K562 (cell line): ENCODE measurements around the gene GGNBP2. TPM values are rescaled to one million over a fixed set of nuclear protein-coding genes. Genes with fewer than 3 reads are reported as not detected.

Experiments used
- ATAC-seq: fragments of 200-7000 bp; cut with Tn5 transposase; 3 replicates; pipeline ENCODE4 v1.9.1; 2020; ENCODE audit warnings: moderate library complexity
- BruUV-seq: library from RNA; stranded (reverse); fragments of 400-500 nt; replicated peaks from 2 replicates; lab custom pipeline; 2021; lab: Mats Ljungman, UMichigan
- CTCF ChIA-PET: fragments of 300-600 bp; formaldehyde crosslinking; extraction: SDS; loops from one replicate; lab custom pipeline; 2021; ENCODE audit warnings: low intra/inter-chr PET ratio; lab: Yijun Ruan, JAX
- POLR2A ChIA-PET: fragments of 300-600, 350-650 bp; sonication (Branson Sonifier 250); formaldehyde crosslinking; extraction: SDS; loops from one replicate; lab custom pipeline; 2021; ENCODE audit warnings: antibody characterized with exemption, inconsistent platforms; lab: Yijun Ruan, JAX
- DNase-seq, 4 experiments: peaks; one replicate each; pipeline versions ENCODE4 v3.0.0 to v3.0.0-alpha.2; 2011 to 2018; ENCODE audit warnings: low spot score in 3 of 4, mixed read lengths in 3 of 4; ENCODE audit errors: extremely low read depth in 1 of 4
- FAIRE-seq: peaks from 2 replicates; lab custom pipeline; 2011; peaks lifted over from hg19 to GRCh38; lab: Jason Lieb, UNC
- H2AFZ ChIP-seq: 2 replicates; pipeline ENCODE4 v1.6.0; 2011; ENCODE audit warnings: low read depth, low read length, control low read depth, inconsistent platforms
- H3K27ac ChIP-seq: fragments of 200-600 bp; 3 replicates; pipeline ENCODE4 v1.8.0; 2011; ENCODE audit warnings: low read depth, mild to moderate bottlenecking, control low read depth, inconsistent platforms, low read length, moderate library complexity, mixed read lengths; ENCODE audit errors: extremely low read depth
- H3K27me3 ChIP-seq, 2 experiments: fragments of 300-600 bp in 1 of 2; 2 replicates in 1 of 2; 3 replicates in 1 of 2; pipeline versions ENCODE4 v1.6.0 to v1.8.0; 2011; ENCODE audit warnings: inconsistent platforms in 2 of 2, low read length in 2 of 2, mild to moderate bottlenecking in 1 of 2, mixed read lengths in 1 of 2, moderate library complexity in 1 of 2; ENCODE audit not compliant: control insufficient read depth in 2 of 2, insufficient read depth in 2 of 2
- H3K36me3 ChIP-seq: fragments of 300-600 bp; 3 replicates; pipeline ENCODE4 v1.8.0; 2011; ENCODE audit warnings: mild to moderate bottlenecking, low read length, inconsistent platforms; ENCODE audit not compliant: control insufficient read depth, insufficient read depth
- H3K4me1 ChIP-seq, 2 experiments: fragments of 200-600 bp in 1 of 2; replicated peaks in 1 of 2; 2 replicates in 1 of 2; 3 replicates in 1 of 2; pipeline versions ENCODE4 v1.5.1 to v1.8.0; 2011; ENCODE audit warnings: inconsistent platforms in 2 of 2, low read length in 2 of 2, mild to moderate bottlenecking in 1 of 2, mixed read lengths in 1 of 2, moderate library complexity in 1 of 2; ENCODE audit not compliant: control insufficient read depth in 2 of 2, insufficient read depth in 2 of 2
- H3K4me2 ChIP-seq: 2 replicates; pipeline ENCODE4 v1.6.1; 2011; ENCODE audit warnings: low read length, control low read depth, inconsistent platforms, mixed read lengths; ENCODE audit not compliant: insufficient read depth
- H3K4me3 ChIP-seq: fragments of 200-600 bp; sonication (generic), shearing (Covaris generic); 2 replicates; pipeline ENCODE4 v1.5.1; 2016; ENCODE audit warnings: control low read depth, inconsistent platforms
- H3K79me2 ChIP-seq: fragments of 200-600 bp; 3 replicates; pipeline ENCODE4 v1.8.0; 2011; ENCODE audit warnings: low read length, inconsistent platforms; ENCODE audit not compliant: control insufficient read depth, insufficient read depth
- H3K9ac ChIP-seq, 2 experiments: 2 replicates each; pipeline versions ENCODE4 v1.6.0 to v1.6.1; 2011; ENCODE audit warnings: low read depth in 2 of 2, low read length in 2 of 2, control low read depth in 1 of 2, inconsistent platforms in 1 of 2, mild to moderate bottlenecking in 1 of 2, mixed read lengths in 1 of 2; ENCODE audit not compliant: insufficient read depth in 1 of 2
- H3K9me1 ChIP-seq: one replicate; pipeline ENCODE4 v1.6.0; 2011; ENCODE audit warnings: inconsistent platforms, mild to moderate bottlenecking, low read length, moderate library complexity; ENCODE audit not compliant: control insufficient read depth, insufficient read depth
- H3K9me3 ChIP-seq: replicated peaks from 2 replicates; pipeline ENCODE4 v1.5.1; 2011; ENCODE audit warnings: low read depth, low read length, inconsistent platforms; ENCODE audit not compliant: control insufficient read depth, insufficient read depth
- H4K20me1 ChIP-seq: replicated peaks from 2 replicates; pipeline ENCODE4 v1.6.1; 2011; ENCODE audit warnings: low read length, inconsistent platforms, mixed read lengths; ENCODE audit not compliant: control insufficient read depth, insufficient read depth
- ARID1B ChIP-seq: fragments of 450-650 bp; IDR thresholded peaks from 2 replicates; pipeline ENCODE4 v1.6.1; 2016; ENCODE audit warnings: antibody characterized with exemption, mild to moderate bottlenecking, inconsistent platforms
- BRF1 ChIP-seq: IDR thresholded peaks from 3 replicates; pipeline ENCODE4 v1.6.1; 2011; ENCODE audit warnings: borderline replicate concordance, mild to moderate bottlenecking; ENCODE audit not compliant: insufficient read length; ENCODE audit errors: extremely low read depth
- CBX8 ChIP-seq: fragments of 200-600 bp; sonication (generic); IDR thresholded peaks from 2 replicates; pipeline ENCODE4 v1.6.1; 2012; ENCODE audit warnings: borderline replicate concordance, mixed run types, low read depth, mild to moderate bottlenecking, moderate library complexity, mixed read lengths, low read length, control low read depth, inconsistent platforms; ENCODE audit not compliant: poor library complexity, severe bottlenecking; ENCODE audit errors: extremely low read depth
- CSDE1 ChIP-seq, 2 experiments: fragments of 450-650 bp; IDR thresholded peaks; 2 replicates each; pipeline ENCODE4 v1.6.1; 2016; ENCODE audit warnings: mild to moderate bottlenecking in 1 of 2
- CTBP1 ChIP-seq: fragments of 450-650 bp; IDR thresholded peaks from 2 replicates; pipeline ENCODE4 v1.6.1; 2016; ENCODE audit warnings: borderline replicate concordance
- DPF2 ChIP-seq: fragments of 450-650 bp; IDR thresholded peaks from 2 replicates; pipeline ENCODE4 v1.6.1; 2016
- POU5F1 ChIP-seq: fragments of 150-350 bp; IDR thresholded peaks from 2 replicates; pipeline ENCODE4 v1.6.1; 2014; ENCODE audit warnings: borderline replicate concordance, low read length, low read depth, mild to moderate bottlenecking; ENCODE audit not compliant: partially characterized antibody
- SIRT6 ChIP-seq: IDR thresholded peaks from one replicate; pipeline ENCODE4 v1.6.1; 2012; ENCODE audit warnings: low read depth, mild to moderate bottlenecking, control low read depth, inconsistent platforms, low read length, moderate library complexity
- SMC3 ChIP-seq: conservative IDR thresholded peaks from 2 replicates; pipeline ENCODE4 v1.6.1; 2011; ENCODE audit warnings: low read depth, low read length, improper control_type of control experiment; ENCODE audit not compliant: insufficient read depth
- TCF3 ChIP-seq: sonication (generic); formaldehyde crosslinking; IDR thresholded peaks from 2 replicates; pipeline ENCODE4 v1.4.0; 2020; ENCODE audit warnings: mild to moderate bottlenecking, missing genetic modification reagents
- TCF7 ChIP-seq: sonication (generic); IDR thresholded peaks from 2 replicates; pipeline ENCODE4 v1.6.1; 2016; ENCODE audit warnings: antibody characterized with exemption, borderline replicate concordance
- TEAD4 ChIP-seq, 2 experiments: sonication (generic) in 1 of 2; formaldehyde crosslinking in 1 of 2; IDR thresholded peaks; 2 replicates each; pipeline versions ENCODE4 v1.6.1 to v1.8.0; 2012 to 2022; ENCODE audit warnings: borderline replicate concordance in 1 of 2, inconsistent platforms in 1 of 2, low read length in 1 of 2, mild to moderate bottlenecking in 1 of 2, missing genetic modification reagents in 1 of 2
- TSC22D4 ChIP-seq: fragments of 450-650 bp; IDR thresholded peaks from 2 replicates; pipeline ENCODE4 v1.6.1; 2016; ENCODE audit warnings: missing genetic modification characterization, missing biosample characterization, control low read depth
- ZFP91 ChIP-seq: sonication (generic); formaldehyde crosslinking; IDR thresholded peaks from 2 replicates; pipeline ENCODE4 v1.8.0; 2022; ENCODE audit warnings: mild to moderate bottlenecking, missing genetic modification reagents
- ZNF184 ChIP-seq: sonication (generic); formaldehyde crosslinking; IDR thresholded peaks from 2 replicates; pipeline ENCODE4 v1.5.0; 2020; ENCODE audit warnings: missing genetic modification reagents
- ZZZ3 ChIP-seq: fragments of 450-650 bp; IDR thresholded peaks from 2 replicates; pipeline ENCODE4 v1.6.1; 2016; ENCODE audit warnings: antibody characterized with exemption, mild to moderate bottlenecking, moderate library complexity
- WGBS: fragments of 100-300 bp; shearing (Covaris generic); methylation state at CpG from one replicate; pipeline ENCODE4 v1.1.6; 2016; ENCODE audit warnings: low coverage, mixed read lengths; ENCODE audit not compliant: insufficient coverage; ENCODE audit errors: missing lambda C conversion rate; 5-methylcytosine and 5-hydroxymethylcytosine counted together
- in situ Hi-C: fragments of 300-500 bp; cut with MboI; formaldehyde crosslinking; loops from 4 replicates; pipeline ENCODE4 v1.15.0; 2018; ENCODE audit warnings: inconsistent platforms, mixed read lengths
- intact Hi-C: fragments of 100-400 bp; cut with micrococcal nuclease; formaldehyde crosslinking; loops from 2 replicates; pipeline ENCODE4 v1.14.2; 2022
- polyA plus RNA-seq, 8 experiments: library from polyadenylated mRNA; depleted of rRNA in 4 of 8; stranded (reverse) in 5 of 8; unstranded in 3 of 8; fragments of >200 nt; fragmentation: Nextera tagmentation in 2 of 8; fragmentation: Illumina TruSeq in 1 of 8; extraction: Ambion mirVana in 2 of 8; extraction: Trizol in 1 of 8; gene quantifications; 2 replicates each; pipeline versions ENCODE4 v1.2.1 to v1.2.3, GENCODE V29; 2011 to 2014; ENCODE audit warnings: inconsistent platforms in 1 of 8, missing spikeins in 1 of 8
- total RNA-seq, 7 experiments: library from RNA; depleted of rRNA in 6 of 7; stranded (reverse); fragments of >200 nt in 6 of 7; fragmentation: Illumina TruSeq in 2 of 7; extraction: Trizol in 2 of 7; gene quantifications; 2 replicates each; pipeline versions ENCODE4 v1.2.1 to v1.2.3, GENCODE V29; 2011 to 2021; ENCODE audit warnings: low replicate concordance in 1 of 7
- TF ChIP-seq, protein P1 (sequence below): fragments of 250-450 bp; sonication (Bioruptor Pico); IDR thresholded peaks from 2 replicates; pipeline ENCODE4 v1.5.0; 2022; ENCODE audit warnings: mild to moderate bottlenecking
- TF ChIP-seq, protein P2 (sequence below): fragments of 250-450 bp; sonication (Bioruptor Pico); IDR thresholded peaks from 2 replicates; pipeline ENCODE4 v1.4.0; 2020; ENCODE audit warnings: mild to moderate bottlenecking, moderate library complexity

Gene GGNBP2
- total and polyA plus RNA-seq, 9 of the 15 experiments (the other 6 are each of a cell fraction or from before 2014, with no cell fraction given), result 35.7 to 96.6 (median 64.1) TPM

GRCh38 chr17:36540696-36541095 is 4.0 kb upstream of the GGNBP2 start:
- WGBS, result 62% methylated on average over 3 of the region's 3 CpGs
- Histone ChIP-seq H3K27ac (no peak overlapping the region; the same call in 2 of the 3 replicates), H4K20me1 (no peaks in the 10 kb centered on the region), H3K4me3 (no peak overlapping the region), H3K27me3 (no peaks in the 10 kb centered on the region), H3K36me3 (peaks cover 37% of the 10 kb centered on the region), H2AFZ (no peak overlapping the region), H3K9ac (no peak overlapping the region), H3K79me2 (peaks cover 64% of the 10 kb centered on the region), H3K4me2 (no peak overlapping the region), H3K4me1 (peaks cover 5 to 25% of the 10 kb centered on the region in 2 experiments; a peak in 4 of 5 replicates), H3K9me1 (no peaks in the 10 kb centered on the region), H3K9me3 (no peaks in the 10 kb centered on the region)
- CTCF ChIA-PET, result no interaction called here
- FAIRE-seq (no peak), DNase-seq (peak in 1 of 4 experiments; percentile 26), ATAC-seq (no peak)
- no TSS peak for BruUV-seq
- intact Hi-C loops, result loop anchor here (10.0 kb wide), 1 partner anchor 184 kb away; no protein-coding TSS in a partner anchor
- POLR2A ChIA-PET, result interaction anchor here (0.7 kb wide), 1 partner anchor 36 kb away, joined by 5 read pairs; no protein-coding TSS in a partner anchor
- in situ Hi-C loops, result no loop called here
- TF ChIP-seq, protein P1, sequence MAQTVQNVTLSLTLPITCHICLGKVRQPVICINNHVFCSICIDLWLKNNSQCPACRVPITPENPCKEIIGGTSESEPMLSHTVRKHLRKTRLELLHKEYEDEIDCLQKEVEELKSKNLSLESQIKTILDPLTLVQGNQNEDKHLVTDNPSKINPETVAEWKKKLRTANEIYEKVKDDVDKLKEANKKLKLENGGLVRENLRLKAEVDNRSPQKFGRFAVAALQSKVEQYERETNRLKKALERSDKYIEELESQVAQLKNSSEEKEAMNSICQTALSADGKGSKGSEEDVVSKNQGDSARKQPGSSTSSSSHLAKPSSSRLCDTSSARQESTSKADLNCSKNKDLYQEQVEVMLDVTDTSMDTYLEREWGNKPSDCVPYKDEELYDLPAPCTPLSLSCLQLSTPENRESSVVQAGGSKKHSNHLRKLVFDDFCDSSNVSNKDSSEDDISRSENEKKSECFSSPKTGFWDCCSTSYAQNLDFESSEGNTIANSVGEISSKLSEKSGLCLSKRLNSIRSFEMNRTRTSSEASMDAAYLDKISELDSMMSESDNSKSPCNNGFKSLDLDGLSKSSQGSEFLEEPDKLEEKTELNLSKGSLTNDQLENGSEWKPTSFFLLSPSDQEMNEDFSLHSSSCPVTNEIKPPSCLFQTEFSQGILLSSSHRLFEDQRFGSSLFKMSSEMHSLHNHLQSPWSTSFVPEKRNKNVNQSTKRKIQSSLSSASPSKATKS (CRISPR knock-in tag), result no peak
- TF ChIP-seq BRF1 (no peak), SMC3 (no peak), ZFP91 (CRISPR knock-in tag) (no peak), TCF3 (CRISPR knock-in tag) (peak; percentile 43; the same call in 1 of the 2 replicates), TSC22D4 (no peak), POU5F1 (no peak), CBX8 (no peak), TCF7 (no peak), CSDE1 (IDR thresholded peaks at IDR 0.05) (no peak), CTBP1 (no peak), SIRT6 (no peak), TEAD4 (IDR thresholded peaks at IDR 0.05; ENCODE audit: low read length) (peak; percentile 45), TEAD4 (CRISPR knock-in tag; IDR thresholded peaks at IDR 0.05; ENCODE audit: borderline replicate concordance) (no peak), ARID1B (peak; percentile 29), DPF2 (peak; percentile 31; the same call in 1 of the 2 replicates), ZNF184 (CRISPR knock-in tag) (no peak), ZZZ3 (no peak)
- TF ChIP-seq, protein P2, sequence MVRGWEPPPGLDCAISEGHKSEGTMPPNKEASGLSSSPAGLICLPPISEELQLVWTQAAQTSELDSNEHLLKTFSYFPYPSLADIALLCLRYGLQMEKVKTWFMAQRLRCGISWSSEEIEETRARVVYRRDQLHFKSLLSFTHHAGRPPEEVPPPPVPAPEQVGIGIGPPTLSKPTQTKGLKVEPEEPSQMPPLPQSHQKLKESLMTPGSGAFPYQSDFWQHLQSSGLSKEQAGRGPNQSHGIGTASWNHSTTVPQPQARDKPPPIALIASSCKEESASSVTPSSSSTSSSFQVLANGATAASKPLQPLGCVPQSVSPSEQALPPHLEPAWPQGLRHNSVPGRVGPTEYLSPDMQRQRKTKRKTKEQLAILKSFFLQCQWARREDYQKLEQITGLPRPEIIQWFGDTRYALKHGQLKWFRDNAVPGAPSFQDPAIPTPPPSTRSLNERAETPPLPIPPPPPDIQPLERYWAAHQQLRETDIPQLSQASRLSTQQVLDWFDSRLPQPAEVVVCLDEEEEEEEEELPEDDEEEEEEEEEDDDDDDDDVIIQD (CRISPR knock-in tag), result no peak
